GM19468 (cell line): ENCODE measurements around the gene GRAMD2A.
"Not testable (repeated sequence)": the region's sequence is repeated elsewhere in the genome, so short reads cannot be mapped to it uniquely, and the experiment has no call there.

Source experiments
- ATAC-seq: cut with Tn5 transposase; IDR thresholded peaks from one replicate; pipeline ENCODE4 v1.9.1; 2021; ENCODE audit warnings: mild to moderate bottlenecking, moderate library complexity, moderate number of reproducible peaks; ENCODE audit not compliant: unreplicated experiment; ENCODE audit errors: extremely low read depth

Gene GRAMD2A

GRCh38 chr15:72192416-72192815 is 5.2 kb downstream of the GRAMD2A start:
- ATAC-seq: no peak

DNA sequence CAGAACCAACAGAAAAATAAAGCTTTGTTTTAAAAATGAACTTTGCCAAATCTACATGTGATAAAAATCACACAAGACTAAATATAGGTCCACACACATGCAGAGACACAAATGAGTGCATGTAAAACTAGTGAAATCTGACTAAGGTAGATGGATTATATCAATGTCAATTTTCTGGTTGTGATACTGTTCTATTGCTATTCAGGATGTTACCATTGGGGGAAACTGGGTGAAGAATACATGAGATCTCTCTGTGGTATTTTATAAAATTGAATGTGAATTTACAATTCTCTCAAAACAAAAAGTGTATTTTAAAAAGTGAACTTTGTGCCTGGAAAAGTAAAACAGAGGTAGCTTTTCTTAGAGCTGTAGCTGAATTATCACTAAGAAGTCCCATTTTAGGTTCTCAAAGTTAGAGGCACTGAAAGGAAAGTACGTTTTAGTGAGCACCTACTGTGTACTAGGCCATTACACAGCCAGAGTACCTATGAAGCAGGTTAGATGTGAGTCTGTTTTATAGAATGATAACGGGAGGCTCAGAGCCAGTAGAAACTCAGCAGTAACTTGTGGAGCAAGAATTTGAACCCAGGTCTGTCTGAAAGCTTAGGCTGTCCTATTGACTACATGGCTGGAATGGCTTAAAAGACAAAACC is 8.2 kb downstream of the GRAMD2A start:
- ATAC-seq: no peak

- no peak for ATAC-seq
Observed at GRCh38 chr15:72184165-72184811, 13.3 kb downstream of the GRAMD2A start.

DNA sequence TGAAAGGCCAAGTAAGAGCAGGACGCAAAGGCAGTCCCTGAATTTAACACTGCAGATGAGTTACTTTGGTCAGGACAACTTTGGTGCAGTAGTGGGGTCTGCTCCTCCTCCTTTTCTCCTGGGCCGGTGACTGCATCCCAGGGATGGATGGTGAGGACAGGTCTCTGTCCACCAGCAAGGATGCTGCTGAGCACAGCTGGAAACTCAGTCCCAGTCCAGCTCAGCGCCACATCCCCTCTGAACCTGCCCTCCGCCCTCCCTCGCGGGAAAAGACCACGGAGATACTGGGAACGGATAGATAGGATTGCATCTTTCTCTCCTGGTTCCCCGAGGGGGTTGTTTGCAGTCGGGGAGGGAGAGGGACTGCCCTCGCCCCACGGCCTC is 13.8 kb downstream of the GRAMD2A start:
- no peak for ATAC-seq

DNA sequence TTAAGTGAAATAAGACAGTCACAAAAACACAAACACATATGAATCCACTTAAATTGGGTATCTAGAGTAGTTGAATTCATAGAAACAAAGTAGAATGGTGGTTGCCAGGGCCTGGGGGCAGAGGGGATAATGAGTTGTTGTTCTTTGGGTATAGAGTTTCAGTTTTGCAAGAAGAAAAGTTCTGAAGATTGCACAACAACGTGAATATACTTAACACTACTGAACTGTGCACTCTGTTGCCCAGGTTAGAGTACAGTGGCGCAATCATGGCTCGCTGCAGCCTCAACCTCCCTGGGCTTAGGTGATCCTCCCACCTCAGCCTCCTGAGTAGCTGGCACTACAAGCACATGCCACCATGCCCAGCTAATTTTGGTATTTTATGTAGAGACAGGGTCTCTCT is 14.9 kb downstream of the GRAMD2A start:
- no peak for ATAC-seq

DNA sequence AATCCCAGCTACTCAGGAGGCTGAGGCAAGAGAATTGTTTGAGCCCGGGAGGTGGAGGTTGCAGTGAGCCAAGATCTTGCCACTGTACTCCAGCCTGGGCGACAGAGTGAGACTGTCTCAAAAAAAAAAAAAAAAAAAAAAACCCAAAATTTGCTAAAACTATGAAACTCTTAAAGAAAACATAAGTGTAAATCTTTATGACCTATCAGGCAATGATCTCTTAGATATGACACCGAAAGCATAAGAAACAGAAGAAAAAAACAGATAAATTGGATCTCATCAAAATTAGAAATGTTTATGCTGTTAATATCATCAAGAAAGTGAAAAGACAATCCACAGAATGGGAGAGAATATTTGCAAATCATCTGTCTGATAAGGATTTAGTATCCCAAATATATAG is 15.3 kb downstream of the GRAMD2A start:
- no peak for ATAC-seq

DNA sequence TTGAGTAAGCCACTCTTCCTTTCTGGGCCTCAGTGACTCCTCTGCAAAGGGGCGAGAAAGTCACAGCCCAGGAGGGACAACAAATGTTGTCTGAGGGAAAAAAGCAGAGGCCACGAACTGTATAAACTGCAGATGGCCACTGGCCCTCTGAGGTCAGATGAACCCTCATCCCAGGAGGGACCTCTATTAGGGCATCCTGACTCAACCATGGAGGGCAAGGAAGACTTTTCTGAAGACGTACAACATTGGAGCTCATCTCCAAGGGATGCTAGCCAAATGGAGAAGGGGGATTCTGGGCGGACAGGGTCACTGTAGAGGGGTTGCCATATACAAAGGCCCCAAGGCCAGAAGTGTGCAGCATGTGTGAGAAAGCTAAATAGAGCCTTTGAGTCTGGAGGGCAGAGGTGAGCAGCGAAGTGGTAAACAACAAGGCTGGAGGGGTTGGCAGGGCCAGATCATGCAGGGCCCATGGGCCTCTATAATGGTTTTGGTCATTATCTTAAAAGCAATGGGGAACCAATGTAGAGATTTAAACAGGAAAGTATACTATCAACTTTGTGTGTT is 16.7 kb downstream of the GRAMD2A start:
- ATAC-seq: no peak

- no peak for ATAC-seq
Observed at GRCh38 chr15:72179950-72180581, 17.5 kb downstream of the GRAMD2A start.

- ATAC-seq: no peak
Observed at GRCh38 chr15:72178976-72179585, 18.5 kb downstream of the GRAMD2A start.

GRCh38 chr15:72176743-72177142 is 20.8 kb downstream of the GRAMD2A start:
- no peak for ATAC-seq

GRCh38 chr15:72176159-72176558 is 21.4 kb downstream of the GRAMD2A start:
- ATAC-seq: no peak

DNA sequence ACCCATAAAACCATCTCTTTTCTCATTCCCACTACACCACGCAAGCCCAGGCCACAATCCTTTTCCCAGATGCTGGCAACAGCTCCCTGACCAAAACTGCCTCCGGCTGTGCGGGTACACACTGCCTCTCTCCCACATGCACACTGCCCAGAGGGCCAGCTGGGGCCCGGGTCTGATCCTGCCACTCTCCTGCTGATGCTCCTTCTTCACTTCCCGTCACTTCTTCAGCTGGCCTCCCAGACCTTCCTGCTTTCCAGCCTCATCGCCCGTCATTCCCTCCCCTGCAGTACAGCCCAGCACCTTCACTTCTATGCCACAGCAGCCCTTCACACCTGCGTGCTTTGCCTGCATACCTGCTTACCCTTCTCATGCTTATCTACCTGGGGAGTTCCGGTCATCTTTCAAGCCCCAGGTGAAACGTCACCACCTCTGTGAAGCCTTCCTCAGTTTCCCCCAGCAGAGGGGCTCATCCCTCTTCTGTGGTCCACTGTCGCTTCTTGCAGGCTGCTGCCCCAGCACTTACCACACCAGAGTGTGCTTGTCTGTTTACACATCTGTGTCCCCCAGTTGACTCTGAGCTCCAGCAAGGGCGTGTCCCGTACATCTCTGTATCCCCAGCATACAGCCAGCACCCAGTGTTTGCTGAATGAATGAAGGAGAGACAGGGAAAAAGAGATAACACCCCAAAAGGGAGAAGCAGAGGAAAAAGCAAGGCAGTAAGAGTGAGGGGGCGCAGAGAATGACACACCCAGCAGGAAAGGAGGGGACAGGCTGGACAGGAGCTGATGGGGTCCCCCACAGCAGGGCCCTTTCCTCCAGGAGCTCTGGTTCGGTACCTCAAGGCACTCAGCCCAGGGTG is 22.2 kb downstream of the GRAMD2A start:
- no peak for ATAC-seq

GRCh38 chr15:72174551-72175165 is 22.9 kb downstream of the GRAMD2A start:
- no peak for ATAC-seq

- ATAC-seq: no peak
Observed at GRCh38 chr15:72173864-72174550, 23.6 kb downstream of the GRAMD2A start.

GRCh38 chr15:72173401-72173800 is 24.2 kb downstream of the GRAMD2A start:
- ATAC-seq: no peak

DNA sequence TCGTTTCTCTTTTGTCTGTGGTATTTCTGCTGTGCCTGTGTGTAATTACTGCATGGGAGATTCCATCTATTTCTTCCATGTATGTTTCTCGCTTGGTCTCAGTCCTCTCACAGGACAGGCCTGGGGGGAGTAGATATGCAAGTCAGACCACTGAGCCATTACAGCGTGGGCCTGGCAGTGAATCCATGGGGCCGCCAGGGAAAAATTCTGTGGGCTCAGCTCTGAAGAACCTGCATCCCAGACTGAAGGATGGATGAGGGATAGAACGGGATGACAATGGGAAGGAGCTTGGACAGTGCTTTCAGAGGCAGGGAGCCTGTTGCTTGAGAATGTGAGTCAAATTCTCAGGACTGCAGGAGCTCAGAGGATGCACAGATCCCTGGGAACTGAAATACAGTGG is 24.8 kb downstream of the GRAMD2A start:
- ATAC-seq: no peak

DNA sequence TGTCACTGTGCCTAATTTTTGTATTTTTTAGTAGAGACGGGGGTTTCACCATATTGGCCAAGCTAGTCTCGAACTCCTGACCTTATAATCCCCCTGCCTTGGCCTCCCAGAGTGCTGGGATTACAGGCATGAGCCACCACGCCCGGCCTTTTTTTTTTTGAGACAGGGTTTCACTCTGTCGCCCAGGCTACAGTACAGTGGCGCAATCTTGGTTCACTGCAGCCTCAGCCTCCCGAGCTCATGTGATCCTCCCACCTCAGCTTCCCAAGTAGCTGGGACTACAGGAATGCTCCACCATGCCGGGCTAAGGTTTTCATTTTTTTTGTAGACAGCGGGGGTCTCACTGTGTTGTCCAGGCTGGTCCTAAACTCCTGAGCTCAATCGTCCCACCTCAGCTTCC is 25.6 kb downstream of the GRAMD2A start:
- not testable (repeated sequence) for ATAC-seq

DNA sequence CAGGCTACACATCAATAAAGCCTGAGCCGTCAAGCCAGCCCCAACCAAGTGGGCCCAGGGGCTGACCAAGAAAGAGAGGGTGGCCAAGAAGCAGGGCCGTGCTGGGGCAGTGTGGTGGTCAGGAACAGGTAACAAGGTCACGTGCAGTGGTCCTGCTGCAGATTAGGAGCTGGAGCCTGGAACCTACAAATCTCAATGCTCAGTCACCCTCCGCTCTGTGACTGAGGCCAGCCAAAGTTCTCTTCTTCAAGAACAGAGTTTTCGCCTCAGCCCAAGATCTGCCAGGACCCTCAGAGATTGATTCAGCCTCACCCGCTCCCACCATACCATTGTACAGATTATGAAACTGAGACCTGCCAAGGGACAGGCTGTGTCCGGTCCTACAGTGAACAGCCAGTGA is 26.9 kb downstream of the GRAMD2A start:
- no peak for ATAC-seq
